SK-N-SH (cell line): Measurements from ENCODE around the gene TMEM232. TPM values are rescaled to one million over a fixed set of nuclear protein-coding genes. Genes with fewer than 3 reads are reported as not detected.

Source experiments
- CTCF ChIA-PET: fragments of 300-600, 350-600 bp; formaldehyde crosslinking; extraction: SDS; loops from one replicate; lab custom pipeline; 2021; lab: Yijun Ruan, JAX
- POLR2A ChIA-PET: fragments of 350-600 bp; sonication (Branson Sonifier 250); formaldehyde crosslinking; extraction: SDS; loops from one replicate; lab custom pipeline; 2020; ENCODE audit warnings: antibody characterized with exemption, inconsistent platforms; lab: Yijun Ruan, JAX
- DNase-seq: peaks from one replicate; pipeline ENCODE4 v3.0.0; 2012
- H2AFZ ChIP-seq: fragments of 200-600 bp; sonication (generic); 2 replicates; pipeline ENCODE4 v1.8.1; 2016; ENCODE audit warnings: antibody characterized with exemption, mild to moderate bottlenecking, low read depth
- H3F3A ChIP-seq: fragments of 200-600 bp; sonication (generic); replicated peaks from 2 replicates; pipeline ENCODE3; 2016; ENCODE audit warnings: antibody characterized with exemption, mild to moderate bottlenecking; ENCODE audit not compliant: insufficient read depth
- H3K27ac ChIP-seq, 2 experiments: fragments of 200-500 bp in 1 of 2; fragments of 200-600 bp in 1 of 2; sonication (Bioruptor generic) in 1 of 2; sonication (generic), shearing (Covaris generic) in 1 of 2; 2 replicates each; pipeline versions ENCODE4 v1.5.1 to v1.6.1; 2014 to 2016; ENCODE audit warnings: low read depth in 2 of 2, inconsistent platforms in 1 of 2, low read length in 1 of 2, mild to moderate bottlenecking in 1 of 2, mixed read lengths in 1 of 2
- H3K27me3 ChIP-seq: fragments of 200-600 bp; sonication (generic), shearing (Covaris generic); 2 replicates; pipeline ENCODE4 v1.6.1; 2016; ENCODE audit warnings: mixed run types; ENCODE audit not compliant: insufficient read depth
- H3K36me3 ChIP-seq, 2 experiments: fragments of 200-500 bp in 1 of 2; fragments of 200-600 bp in 1 of 2; sonication (Bioruptor generic) in 1 of 2; sonication (generic) in 1 of 2; replicated peaks in 1 of 2; 2 replicates each; pipeline versions ENCODE3 to v1.5.1; 2014 to 2016; ENCODE audit warnings: low read length in 1 of 2, mild to moderate bottlenecking in 1 of 2; ENCODE audit not compliant: insufficient read depth in 2 of 2, control insufficient read depth in 1 of 2
- H3K4me1 ChIP-seq, 2 experiments: fragments of 200-500 bp in 1 of 2; fragments of 200-600 bp in 1 of 2; sonication (Bioruptor generic) in 1 of 2; sonication (generic), shearing (Covaris generic) in 1 of 2; 2 replicates each; pipeline versions ENCODE4 v1.5.1 to v1.6.1; 2014 to 2016; ENCODE audit warnings: low read depth in 1 of 2, low read length in 1 of 2, mixed run types in 1 of 2; ENCODE audit not compliant: insufficient read depth in 2 of 2, control insufficient read depth in 1 of 2
- H3K4me2 ChIP-seq: fragments of 200-600 bp; sonication (generic), shearing (Covaris generic); 2 replicates; pipeline ENCODE4 v1.6.1; 2017; ENCODE audit warnings: mixed run types
- H3K4me3 ChIP-seq, 2 experiments: fragments of 200-500 bp in 1 of 2; fragments of 200-600 bp in 1 of 2; sonication (Bioruptor generic) in 1 of 2; sonication (generic), shearing (Covaris generic) in 1 of 2; 2 replicates each; pipeline versions ENCODE4 v1.5.1 to v1.8.1; 2014 to 2016; ENCODE audit warnings: low read depth in 2 of 2, inconsistent platforms in 1 of 2, low read length in 1 of 2, mild to moderate bottlenecking in 1 of 2, mixed read lengths in 1 of 2, moderate library complexity in 1 of 2
- H3K79me2 ChIP-seq: fragments of 200-600 bp; sonication (generic); 2 replicates; pipeline ENCODE4 v1.8.1; 2017; ENCODE audit warnings: mild to moderate bottlenecking; ENCODE audit not compliant: insufficient read depth
- H3K9ac ChIP-seq: fragments of 200-600 bp; sonication (generic); 2 replicates; pipeline ENCODE4 v1.6.1; 2017; ENCODE audit warnings: mixed run types
- H3K9me2 ChIP-seq: fragments of 200-600 bp; sonication (generic); 2 replicates; pipeline ENCODE4 v1.6.1; 2017; ENCODE audit warnings: mixed run types
- H3K9me3 ChIP-seq: fragments of 200-600 bp; sonication (generic); 2 replicates; pipeline ENCODE4 v1.6.1; 2017; ENCODE audit warnings: mixed run types, mild to moderate bottlenecking, moderate library complexity
- H4K20me1 ChIP-seq: fragments of 200-600 bp; sonication (generic); 2 replicates; pipeline ENCODE4 v1.6.1; 2017; ENCODE audit warnings: mild to moderate bottlenecking, mixed run types; ENCODE audit not compliant: insufficient read depth
- CHD2 ChIP-seq: fragments of 150-350 bp; IDR thresholded peaks from 2 replicates; pipeline ENCODE4 v1.6.1; 2018; ENCODE audit warnings: low read length; ENCODE audit not compliant: partially characterized antibody
- ELF1 ChIP-seq: IDR thresholded peaks from 2 replicates; pipeline ENCODE4 v1.4.0; 2012
- EP300 ChIP-seq, 2 experiments: IDR thresholded peaks; 2 replicates each; pipeline versions ENCODE4 v1.4.0 to v1.6.1; 2012; ENCODE audit warnings: borderline replicate concordance in 1 of 2, low read depth in 1 of 2, low read length in 1 of 2
- FOSL2 ChIP-seq: IDR thresholded peaks from 2 replicates; pipeline ENCODE4 v1.4.0; 2012; ENCODE audit warnings: low read depth, mild to moderate bottlenecking, moderate library complexity, borderline replicate concordance
- FOXM1 ChIP-seq: IDR thresholded peaks from 2 replicates; pipeline ENCODE4 v1.4.0; 2012; ENCODE audit warnings: low read depth, mild to moderate bottlenecking
- MXI1 ChIP-seq: IDR thresholded peaks from 2 replicates; pipeline ENCODE4 v1.6.1; 2012; ENCODE audit warnings: mild to moderate bottlenecking, low read depth, low read length, improper control_type of control experiment
- NFIC ChIP-seq: IDR thresholded peaks from 2 replicates; pipeline ENCODE4 v1.4.0; 2012; ENCODE audit warnings: borderline replicate concordance
- NRF1 ChIP-seq: IDR thresholded peaks from 2 replicates; pipeline ENCODE4 v1.6.1; 2012; ENCODE audit warnings: low read depth, mild to moderate bottlenecking, low read length
- PBX3 ChIP-seq: IDR thresholded peaks from 2 replicates; pipeline ENCODE4; 2012
- POLR2AphosphoS5 ChIP-seq: IDR thresholded peaks from 2 replicates; pipeline ENCODE4 v1.6.1; 2012; ENCODE audit warnings: low read depth, low read length
- RAD21 ChIP-seq: IDR thresholded peaks from 2 replicates; pipeline ENCODE4 v1.6.1; 2012; ENCODE audit warnings: mild to moderate bottlenecking, low read length
- RFX5 ChIP-seq: IDR thresholded peaks from 2 replicates; pipeline ENCODE4 v1.6.1; 2012; ENCODE audit warnings: mild to moderate bottlenecking, improper control_type of control experiment, low read length
- RXRA ChIP-seq: IDR thresholded peaks from 2 replicates; pipeline ENCODE4 v1.4.0; 2012; ENCODE audit warnings: low read depth, mild to moderate bottlenecking, borderline replicate concordance
- SIN3A ChIP-seq: IDR thresholded peaks from 2 replicates; pipeline ENCODE4 v1.6.1; 2012; ENCODE audit warnings: low read depth, mild to moderate bottlenecking, low read length, moderate library complexity, borderline replicate concordance
- SMC3 ChIP-seq: IDR thresholded peaks from 2 replicates; pipeline ENCODE4 v1.6.1; 2012; ENCODE audit warnings: low read depth, low read length, improper control_type of control experiment
- TAF1 ChIP-seq: IDR thresholded peaks from 2 replicates; pipeline ENCODE4 v1.6.1; 2012; ENCODE audit warnings: low read depth, mild to moderate bottlenecking, low read length, moderate library complexity, borderline replicate concordance
- TCF12 ChIP-seq: IDR thresholded peaks from 2 replicates; pipeline ENCODE4 v1.4.0; 2012
- USF1 ChIP-seq: IDR thresholded peaks from 2 replicates; pipeline ENCODE4 v1.4.0; 2012; ENCODE audit warnings: low read depth, borderline replicate concordance
- YY1 ChIP-seq: IDR thresholded peaks from 2 replicates; pipeline ENCODE4 v1.4.0; 2012; ENCODE audit warnings: low read depth, mild to moderate bottlenecking
- WGBS: methylation state at CpG from one replicate; pipeline ENCODE4 v1.1.6; 2017; ENCODE audit warnings: low lambda C conversion rate; 5-methylcytosine and 5-hydroxymethylcytosine counted together
- polyA plus RNA-seq, 3 experiments: library from polyadenylated mRNA; depleted of rRNA; stranded (reverse); fragments of >200 nt; gene quantifications; 2 replicates each; pipeline ENCODE4 v1.2.3, GENCODE V29; 2012
- TF ChIP-seq, protein P1 (sequence below): IDR thresholded peaks from 2 replicates; pipeline ENCODE4 v1.6.1; 2012; ENCODE audit warnings: mild to moderate bottlenecking, low read depth, low read length, moderate library complexity

TMEM232 gene
- polyA plus RNA-seq, 1 of the 3 experiments (the other 2 are of a cell fraction) = 0.66 TPM

DNA sequence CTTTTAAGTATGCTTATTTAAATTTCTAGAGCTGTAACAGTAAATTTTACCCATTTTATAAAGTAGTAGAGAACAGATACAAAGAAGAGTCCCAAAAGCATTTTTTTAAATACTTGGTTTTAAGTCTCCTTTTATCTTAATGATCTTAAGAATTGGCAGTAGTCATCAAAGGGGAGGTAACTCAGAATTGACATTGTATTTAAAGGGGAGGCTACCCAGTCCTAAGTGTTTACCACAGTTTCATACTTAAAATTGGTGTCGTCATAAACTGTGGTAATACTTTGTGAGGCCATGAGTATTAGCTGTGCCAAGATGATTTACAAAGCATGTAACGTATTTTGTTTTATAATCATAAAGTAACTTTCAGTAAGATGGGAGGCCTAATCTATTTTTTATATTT lies 27.1 kb upstream of the TMEM232 start (continued):
- TF ChIP-seq CHD2 = no peak
- no peak for TF ChIP-seq YY1
- no peak for TF ChIP-seq EP300 (IDR thresholded peaks at IDR 0.05; ENCODE audit: borderline replicate concordance in 1 of 2, low read depth in 1 of 2, low read length in 1 of 2)

GRCh38 chr5:110752953-110753352 lies 26.5 kb upstream of the TMEM232 start:
- no peak overlapping the region for H3K27ac ChIP-seq
- H3K4me3 ChIP-seq = no peak overlapping the region
- H3K27me3 ChIP-seq = no peaks in the 10 kb centered on the region
- H3K79me2 ChIP-seq = no peaks in the 10 kb centered on the region
- peaks cover 46 to 88% of the 10 kb centered on the region in 2 experiments for H3K36me3 ChIP-seq
- no peak for DNase-seq
- peaks cover 18% of the 10 kb centered on the region for H3F3A ChIP-seq
- ChIA-PET CTCF (interaction anchor here (1.0 to 1.3 kb wide), 2 partner anchors 10 to 312 kb away, joined by 3 read pairs; no protein-coding TSS in a partner anchor), POLR2A (no interaction called here)
- no peaks in the 10 kb centered on the region for H3K9me3 ChIP-seq
- no peaks in the 10 kb centered on the region for H4K20me1 ChIP-seq
- no peak overlapping the region for H3K4me2 ChIP-seq
- no peak for TF ChIP-seq TAF1
- TF ChIP-seq SIN3A = no peak
- no peak for TF ChIP-seq RXRA
- TF ChIP-seq RFX5 = no peak
- no peak for TF ChIP-seq POLR2AphosphoS5
- TF ChIP-seq, protein P1, sequence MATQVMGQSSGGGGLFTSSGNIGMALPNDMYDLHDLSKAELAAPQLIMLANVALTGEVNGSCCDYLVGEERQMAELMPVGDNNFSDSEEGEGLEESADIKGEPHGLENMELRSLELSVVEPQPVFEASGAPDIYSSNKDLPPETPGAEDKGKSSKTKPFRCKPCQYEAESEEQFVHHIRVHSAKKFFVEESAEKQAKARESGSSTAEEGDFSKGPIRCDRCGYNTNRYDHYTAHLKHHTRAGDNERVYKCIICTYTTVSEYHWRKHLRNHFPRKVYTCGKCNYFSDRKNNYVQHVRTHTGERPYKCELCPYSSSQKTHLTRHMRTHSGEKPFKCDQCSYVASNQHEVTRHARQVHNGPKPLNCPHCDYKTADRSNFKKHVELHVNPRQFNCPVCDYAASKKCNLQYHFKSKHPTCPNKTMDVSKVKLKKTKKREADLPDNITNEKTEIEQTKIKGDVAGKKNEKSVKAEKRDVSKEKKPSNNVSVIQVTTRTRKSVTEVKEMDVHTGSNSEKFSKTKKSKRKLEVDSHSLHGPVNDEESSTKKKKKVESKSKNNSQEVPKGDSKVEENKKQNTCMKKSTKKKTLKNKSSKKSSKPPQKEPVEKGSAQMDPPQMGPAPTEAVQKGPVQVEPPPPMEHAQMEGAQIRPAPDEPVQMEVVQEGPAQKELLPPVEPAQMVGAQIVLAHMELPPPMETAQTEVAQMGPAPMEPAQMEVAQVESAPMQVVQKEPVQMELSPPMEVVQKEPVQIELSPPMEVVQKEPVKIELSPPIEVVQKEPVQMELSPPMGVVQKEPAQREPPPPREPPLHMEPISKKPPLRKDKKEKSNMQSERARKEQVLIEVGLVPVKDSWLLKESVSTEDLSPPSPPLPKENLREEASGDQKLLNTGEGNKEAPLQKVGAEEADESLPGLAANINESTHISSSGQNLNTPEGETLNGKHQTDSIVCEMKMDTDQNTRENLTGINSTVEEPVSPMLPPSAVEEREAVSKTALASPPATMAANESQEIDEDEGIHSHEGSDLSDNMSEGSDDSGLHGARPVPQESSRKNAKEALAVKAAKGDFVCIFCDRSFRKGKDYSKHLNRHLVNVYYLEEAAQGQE = no peak
- TF ChIP-seq ELF1 = no peak
- no peak for TF ChIP-seq NRF1
- TF ChIP-seq RAD21 = no peak
- no peak for TF ChIP-seq YY1
- no peak for TF ChIP-seq FOXM1
- no peak for TF ChIP-seq NFIC
- TF ChIP-seq PBX3 = no peak
- TF ChIP-seq TCF12 = no peak
- TF ChIP-seq USF1 = no peak
- TF ChIP-seq MXI1 = no peak
- TF ChIP-seq EP300 (IDR thresholded peaks at IDR 0.05; ENCODE audit: borderline replicate concordance in 1 of 2, low read depth in 1 of 2, low read length in 1 of 2) = no peak
- TF ChIP-seq FOSL2 = no peak
- TF ChIP-seq SMC3 = no peak
- H3K9me2 ChIP-seq = no peaks in the 10 kb centered on the region
- H3K9ac ChIP-seq = no peak overlapping the region
- H3K4me1 ChIP-seq = no peaks in the 10 kb centered on the region
- WGBS = 89% methylated on average over 1 of the region's 1 CpG
- no peak overlapping the region for H2AFZ ChIP-seq
